NB4 (cell line): ENCODE measurements around the gene SPPL3.

Source experiments
- MYC ChIP-seq: IDR thresholded peaks from 2 replicates; pipeline ENCODE4 v1.6.1; 2011; ENCODE audit warnings: low read depth, low read length
- POLR2A ChIP-seq: IDR thresholded peaks from 2 replicates; pipeline ENCODE4 v1.6.1; 2011; ENCODE audit warnings: mild to moderate bottlenecking; ENCODE audit not compliant: insufficient read length; ENCODE audit errors: extremely low read depth
- TF ChIP-seq, protein P1 (sequence below): IDR thresholded peaks from one replicate; pipeline ENCODE4 v1.5.1; 2012; ENCODE audit warnings: low read depth, low read length
- TF ChIP-seq, protein P2 (sequence below): IDR thresholded peaks from 2 replicates; pipeline ENCODE4 v1.6.1; 2011; ENCODE audit warnings: low read depth, low read length

DNA sequence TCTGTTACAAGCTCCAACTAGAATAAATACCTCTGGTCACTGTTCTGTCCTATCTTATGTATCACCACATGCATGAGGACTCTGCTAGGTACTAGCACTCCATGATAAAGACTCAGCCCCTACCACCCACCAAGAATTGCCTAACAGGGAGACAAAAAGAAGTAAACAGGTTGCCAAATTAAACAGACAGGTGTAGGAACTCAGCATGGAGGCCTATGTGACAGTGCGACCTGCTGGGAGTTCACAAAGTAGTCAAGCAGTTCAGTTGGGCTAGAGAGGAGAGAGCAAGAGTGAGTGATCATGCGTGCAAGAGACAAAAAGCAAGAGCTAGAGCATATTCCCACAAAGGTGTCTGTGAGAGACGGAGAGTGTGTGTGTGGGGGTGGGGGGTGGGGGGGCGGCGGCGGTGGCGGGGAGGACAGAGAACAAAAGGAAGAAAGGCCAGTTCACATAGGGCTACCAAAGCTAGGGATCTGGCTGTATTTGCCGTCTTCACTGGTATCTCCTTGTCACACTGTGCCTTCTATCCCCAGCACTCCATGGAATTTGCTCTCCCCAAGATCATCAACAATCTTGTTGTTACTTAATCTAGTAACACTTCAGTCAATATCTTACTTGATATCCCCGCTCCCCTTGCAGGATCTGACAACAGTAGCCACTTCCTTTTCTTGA lies 81.2 kb downstream of the SPPL3 start:
- TF ChIP-seq, protein P1, sequence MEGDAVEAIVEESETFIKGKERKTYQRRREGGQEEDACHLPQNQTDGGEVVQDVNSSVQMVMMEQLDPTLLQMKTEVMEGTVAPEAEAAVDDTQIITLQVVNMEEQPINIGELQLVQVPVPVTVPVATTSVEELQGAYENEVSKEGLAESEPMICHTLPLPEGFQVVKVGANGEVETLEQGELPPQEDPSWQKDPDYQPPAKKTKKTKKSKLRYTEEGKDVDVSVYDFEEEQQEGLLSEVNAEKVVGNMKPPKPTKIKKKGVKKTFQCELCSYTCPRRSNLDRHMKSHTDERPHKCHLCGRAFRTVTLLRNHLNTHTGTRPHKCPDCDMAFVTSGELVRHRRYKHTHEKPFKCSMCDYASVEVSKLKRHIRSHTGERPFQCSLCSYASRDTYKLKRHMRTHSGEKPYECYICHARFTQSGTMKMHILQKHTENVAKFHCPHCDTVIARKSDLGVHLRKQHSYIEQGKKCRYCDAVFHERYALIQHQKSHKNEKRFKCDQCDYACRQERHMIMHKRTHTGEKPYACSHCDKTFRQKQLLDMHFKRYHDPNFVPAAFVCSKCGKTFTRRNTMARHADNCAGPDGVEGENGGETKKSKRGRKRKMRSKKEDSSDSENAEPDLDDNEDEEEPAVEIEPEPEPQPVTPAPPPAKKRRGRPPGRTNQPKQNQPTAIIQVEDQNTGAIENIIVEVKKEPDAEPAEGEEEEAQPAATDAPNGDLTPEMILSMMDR = no peak
- no peak for TF ChIP-seq POLR2A
- no peak for TF ChIP-seq MYC
- TF ChIP-seq, protein P2, sequence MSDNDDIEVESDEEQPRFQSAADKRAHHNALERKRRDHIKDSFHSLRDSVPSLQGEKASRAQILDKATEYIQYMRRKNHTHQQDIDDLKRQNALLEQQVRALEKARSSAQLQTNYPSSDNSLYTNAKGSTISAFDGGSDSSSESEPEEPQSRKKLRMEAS = no peak
